Transverse colon (tissue), 3 donors: ENCODE measurements around the gene FXN.

Experiments used
- CTCF ChIP-seq, 5 experiments: fragments of 200-600 bp in 3 of 5; fragments of 450-650 bp in 2 of 5; sonication (generic) in 3 of 5; IDR thresholded peaks; 1 replicate in 2 of 5; 2 replicates in 3 of 5; pipeline ENCODE4 v1.5.1; 2016 to 2017; ENCODE audit warnings: antibody characterized with exemption in 5 of 5, inconsistent platforms in 3 of 5, mild to moderate bottlenecking in 2 of 5, moderate library complexity in 1 of 5
- POLR2A ChIP-seq: fragments of 450-650 bp; IDR thresholded peaks from one replicate; pipeline ENCODE4 v1.6.1; 2016; ENCODE audit warnings: antibody characterized with exemption, mild to moderate bottlenecking, moderate library complexity

DNA sequence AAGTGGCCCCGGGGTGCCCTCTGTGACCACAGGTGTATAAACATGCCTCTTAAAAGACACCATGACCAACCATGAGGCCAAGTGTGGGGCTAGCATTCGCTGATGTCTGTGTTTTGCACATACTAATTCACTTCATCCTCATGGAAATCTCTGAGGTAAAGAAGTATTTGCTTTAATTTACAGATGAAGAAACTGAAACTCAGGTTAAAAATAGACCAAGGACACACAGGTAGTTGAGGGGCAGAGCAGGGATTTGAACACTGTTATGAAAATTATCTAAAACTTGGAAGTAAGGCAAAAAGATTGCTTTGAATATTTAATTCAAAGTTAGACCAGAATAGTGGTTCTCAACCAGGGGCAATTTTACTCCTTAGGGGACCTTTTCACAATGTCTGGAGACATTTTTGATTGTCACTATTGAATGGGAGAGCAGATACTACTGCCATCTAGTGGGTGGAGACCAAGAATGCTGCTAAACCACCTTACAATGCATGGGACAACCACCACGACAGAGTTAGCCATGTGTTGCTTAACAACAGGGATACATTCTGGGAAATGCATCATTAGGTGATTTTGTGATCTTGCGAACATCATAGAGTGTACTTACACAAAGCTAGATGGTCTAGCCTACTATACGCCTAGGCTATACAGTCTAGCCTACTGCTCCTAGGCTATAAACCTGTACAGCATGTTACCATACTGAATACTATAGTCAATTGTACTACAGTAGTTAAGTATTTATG, 8.0 kb upstream of the FXN start:
- TF ChIP-seq CTCF (IDR thresholded peaks at IDR 0.05), result peak; percentile 61 to 75 (median 70)
- TF ChIP-seq POLR2A, result no peak
